ENCODE measurements around the gene POLE2. TPM values are rescaled to one million over a fixed set of nuclear protein-coding genes. Genes with fewer than 3 reads are reported as not detected.

POLE2 gene
- total and polyA plus RNA-seq, 2 experiments from 2014 or later: 41.9 to 53.3 TPM

DNA sequence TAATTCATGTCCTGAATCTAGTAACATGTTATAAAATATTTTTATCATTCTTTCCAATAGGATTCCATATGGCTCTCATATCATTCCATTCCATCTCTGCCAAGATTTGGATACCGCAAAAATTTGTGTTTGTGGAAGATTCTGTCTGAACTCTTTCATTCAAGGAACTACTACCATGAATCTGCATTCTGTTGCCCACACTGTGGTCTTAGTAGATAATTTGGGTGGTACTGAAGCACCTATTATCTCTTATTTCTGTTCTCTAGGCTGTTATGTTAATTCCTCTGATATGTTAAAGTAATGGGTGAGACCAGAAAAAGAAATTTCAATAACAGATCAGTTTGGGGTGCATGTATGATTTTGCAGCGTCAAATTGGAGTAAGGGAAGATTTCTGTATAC is 73.8 kb downstream of the POLE2 start (continued):
- no peak for TF ChIP-seq ZNF462 (CRISPR knock-in tag; IDR thresholded peaks at IDR 0.05)
- TF ChIP-seq NANOG (IDR thresholded peaks at IDR 0.05; ENCODE audit: borderline replicate concordance): no peak
- TF ChIP-seq, protein P1, sequence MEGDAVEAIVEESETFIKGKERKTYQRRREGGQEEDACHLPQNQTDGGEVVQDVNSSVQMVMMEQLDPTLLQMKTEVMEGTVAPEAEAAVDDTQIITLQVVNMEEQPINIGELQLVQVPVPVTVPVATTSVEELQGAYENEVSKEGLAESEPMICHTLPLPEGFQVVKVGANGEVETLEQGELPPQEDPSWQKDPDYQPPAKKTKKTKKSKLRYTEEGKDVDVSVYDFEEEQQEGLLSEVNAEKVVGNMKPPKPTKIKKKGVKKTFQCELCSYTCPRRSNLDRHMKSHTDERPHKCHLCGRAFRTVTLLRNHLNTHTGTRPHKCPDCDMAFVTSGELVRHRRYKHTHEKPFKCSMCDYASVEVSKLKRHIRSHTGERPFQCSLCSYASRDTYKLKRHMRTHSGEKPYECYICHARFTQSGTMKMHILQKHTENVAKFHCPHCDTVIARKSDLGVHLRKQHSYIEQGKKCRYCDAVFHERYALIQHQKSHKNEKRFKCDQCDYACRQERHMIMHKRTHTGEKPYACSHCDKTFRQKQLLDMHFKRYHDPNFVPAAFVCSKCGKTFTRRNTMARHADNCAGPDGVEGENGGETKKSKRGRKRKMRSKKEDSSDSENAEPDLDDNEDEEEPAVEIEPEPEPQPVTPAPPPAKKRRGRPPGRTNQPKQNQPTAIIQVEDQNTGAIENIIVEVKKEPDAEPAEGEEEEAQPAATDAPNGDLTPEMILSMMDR (conservative IDR thresholded peaks at IDR 0.05; ENCODE audit: low read depth in 2 of 2): no peak
- TF ChIP-seq POLR2AphosphoS5 (IDR thresholded peaks at IDR 0.05; ENCODE audit: low read depth): no peak
- no peak for TF ChIP-seq ZNF114 (CRISPR knock-in tag; IDR thresholded peaks at IDR 0.05)
- no peak for TF ChIP-seq STAT1 (IDR thresholded peaks at IDR 0.05; ENCODE audit: unreplicated experiment)

DNA sequence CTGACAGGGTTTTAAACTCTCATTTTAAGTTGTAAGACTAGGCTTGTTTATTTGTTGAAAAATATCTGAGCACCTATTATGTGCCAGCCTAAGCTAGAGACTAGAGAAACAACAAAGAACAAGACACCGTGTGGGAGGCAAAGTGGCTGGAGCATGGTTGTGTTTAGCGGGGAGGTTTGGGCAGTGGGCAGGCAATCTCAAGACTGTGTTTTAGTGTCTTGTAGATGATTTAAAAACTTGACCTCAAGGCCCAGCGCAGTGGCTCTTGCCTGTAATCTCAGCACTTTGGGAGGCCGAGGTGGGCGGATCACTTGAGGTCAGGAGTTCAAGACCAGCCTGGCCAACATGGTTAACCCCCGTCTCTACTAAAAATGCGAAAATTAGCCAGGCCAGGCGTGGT is 75.3 kb downstream of the POLE2 start:
- no peaks in the 10 kb centered on the region for H3K9me3 Mint-ChIP-seq
- no peak overlapping the region for H3K4me3 Mint-ChIP-seq
- ATAC-seq (no peak), DNase-seq (ENCODE audit: low spot score) (no peak)
- Histone ChIP-seq H3K79me2 (replicated peaks; ENCODE audit: insufficient read depth) (peaks cover 17% of the 10 kb centered on the region; the same call in 1 of the 2 replicates), H3K4me2 (no peak overlapping the region), H3K9me2 (ENCODE audit: insufficient read depth) (no peaks in the 10 kb centered on the region), H3K4me1 (ENCODE audit: insufficient read depth) (no peaks in the 10 kb centered on the region), H3K27me3 (ENCODE audit: insufficient read depth) (no peaks in the 10 kb centered on the region), H3F3A (replicated peaks; ENCODE audit: low read depth) (peaks cover 3% of the 10 kb centered on the region), H3K4me3 (no peak overlapping the region), H3K27ac (ENCODE audit: low read depth) (no peak overlapping the region), H4K20me1 (replicated peaks; ENCODE audit: insufficient read depth) (peaks cover 21% of the 10 kb centered on the region; the same call in 1 of the 2 replicates), H3K36me3 (ENCODE audit: insufficient read depth) (peaks cover 8% of the 10 kb centered on the region), H2AFZ (no peak overlapping the region)
- H3K27me3 Mint-ChIP-seq (ENCODE audit: insufficient read depth, low read depth, poor library complexity): no peaks in the 10 kb centered on the region
- H3K4me1 Mint-ChIP-seq: peaks cover 2% of the 10 kb centered on the region; the same call in 2 of the 3 replicates
- peaks cover 44% of the 10 kb centered on the region; the same call in 2 of the 3 replicates for H3K36me3 Mint-ChIP-seq (ENCODE audit: low read depth)
- H3K27ac Mint-ChIP-seq: no peak overlapping the region
- TF ChIP-seq STAT1 (IDR thresholded peaks at IDR 0.05; ENCODE audit: unreplicated experiment): no peak
- TF ChIP-seq EZH2 (IDR thresholded peaks at IDR 0.05; ENCODE audit: low read depth, unreplicated experiment): no peak
- no peak for TF ChIP-seq NANOG (IDR thresholded peaks at IDR 0.05; ENCODE audit: borderline replicate concordance)
- TF ChIP-seq, protein P1 (conservative IDR thresholded peaks at IDR 0.05; ENCODE audit: low read depth in 2 of 2): no peak
- no peak for TF ChIP-seq ZNF114 (CRISPR knock-in tag; IDR thresholded peaks at IDR 0.05)
- TF ChIP-seq JUNB (IDR thresholded peaks at IDR 0.05; ENCODE audit: unreplicated experiment): no peak

Measured in GM23338 (cell line).